SK-N-MC (cell line): ENCODE measurements around the gene NFIX.
A peak's percentile ranks its signal among the peaks of the same experiment; 100 is the strongest.

Experiments
- DNase-seq: peaks from one replicate; pipeline ENCODE4 v3.0.0-alpha.2; 2011; ENCODE audit warnings: low read depth, low spot score
- H3K27ac ChIP-seq: fragments of 200-600 bp; sonication (generic); 2 replicates; pipeline ENCODE4 v1.5.1; 2016; ENCODE audit warnings: mixed run types
- H3K36me3 ChIP-seq: fragments of 200-600 bp; sonication (generic); 2 replicates; pipeline ENCODE4 v1.6.1; 2017; ENCODE audit warnings: antibody characterized with exemption, low read length, mixed read lengths; ENCODE audit not compliant: insufficient read depth
- H3K4me3 ChIP-seq: fragments of 200-600 bp; sonication (generic); 2 replicates; pipeline ENCODE4 v1.5.1; 2016
- H3K9ac ChIP-seq: fragments of 200-600 bp; sonication (generic); 2 replicates; pipeline ENCODE4 v1.8.0; 2017; ENCODE audit warnings: mixed run types, mixed read lengths; ENCODE audit not compliant: insufficient read length
- H3K9me3 ChIP-seq: fragments of 200-600 bp; sonication (generic); 2 replicates; pipeline ENCODE4 v1.6.1; 2017; ENCODE audit warnings: low read depth, mild to moderate bottlenecking, antibody characterized with exemption, low read length, moderate library complexity, mixed read lengths
- EZH2 ChIP-seq: fragments of 200-600 bp; sonication (generic); IDR thresholded peaks from one replicate; pipeline ENCODE4 v1.6.1; 2017; ENCODE audit warnings: antibody characterized with exemption
- FOXP2 ChIP-seq: optimal IDR thresholded peaks from 2 replicates; pipeline ENCODE3; 2011; ENCODE audit warnings: mild to moderate bottlenecking, moderate library complexity; ENCODE audit not compliant: insufficient read depth; ENCODE audit errors: extremely low read length, control extremely low read depth
- POLR2AphosphoS5 ChIP-seq: IDR thresholded peaks from 2 replicates; pipeline ENCODE4 v1.6.1; 2012; ENCODE audit warnings: mild to moderate bottlenecking, low read depth, low read length, borderline replicate concordance

NFIX gene

DNA sequence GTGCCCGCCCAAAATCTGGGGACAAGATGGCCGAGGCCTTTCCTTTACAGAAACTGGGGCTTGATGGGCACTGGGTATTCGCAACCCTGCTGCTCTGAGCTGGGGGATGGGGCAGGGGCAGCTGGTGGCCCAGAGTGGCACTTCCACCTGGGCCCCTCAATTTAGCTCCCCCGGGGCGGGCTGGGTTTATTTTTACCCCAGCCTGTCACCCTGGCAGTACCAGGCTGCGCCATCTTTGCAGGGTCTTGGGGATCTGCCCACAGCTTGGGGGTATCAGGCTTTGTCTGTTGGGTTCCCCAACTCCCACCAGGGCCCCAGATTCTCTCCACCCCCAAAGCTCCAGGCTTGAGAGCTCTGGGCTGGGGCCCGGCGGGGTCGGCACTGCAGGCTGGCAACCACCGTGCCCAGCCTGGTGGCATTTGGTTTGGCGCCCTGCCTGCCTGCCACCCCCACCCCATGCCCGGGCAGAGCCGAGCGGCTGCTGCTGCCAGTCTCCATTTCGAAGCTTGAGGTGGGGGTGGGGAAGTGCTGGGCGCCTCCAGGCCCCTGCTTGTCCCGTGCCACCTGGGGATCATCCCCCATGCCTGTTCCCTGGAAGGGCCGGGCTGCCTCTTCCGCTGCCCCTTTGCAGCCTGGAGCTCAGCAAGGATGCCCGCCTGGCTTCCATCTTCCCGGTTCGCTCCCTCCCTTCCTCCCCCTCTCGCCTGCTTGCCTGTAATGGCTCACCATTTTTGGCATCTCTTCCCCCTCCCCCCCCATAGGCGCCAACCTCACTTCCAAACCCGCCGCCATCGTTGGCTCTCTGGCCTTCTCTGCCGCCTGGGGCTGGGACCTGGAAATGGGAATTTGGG lies 11.4 kb downstream of the NFIX start:
- Histone ChIP-seq H3K4me3 (no peak overlapping the region), H3K36me3 (no peaks in the 10 kb centered on the region), H3K27ac (no peak overlapping the region; the same call in 1 of the 2 replicates), H3K9me3 (no peaks in the 10 kb centered on the region), H3K9ac (no peak overlapping the region)
- DNase-seq, result no peak
- TF ChIP-seq FOXP2 (no peak), POLR2AphosphoS5 (no peak), EZH2 (no peak)

DNA sequence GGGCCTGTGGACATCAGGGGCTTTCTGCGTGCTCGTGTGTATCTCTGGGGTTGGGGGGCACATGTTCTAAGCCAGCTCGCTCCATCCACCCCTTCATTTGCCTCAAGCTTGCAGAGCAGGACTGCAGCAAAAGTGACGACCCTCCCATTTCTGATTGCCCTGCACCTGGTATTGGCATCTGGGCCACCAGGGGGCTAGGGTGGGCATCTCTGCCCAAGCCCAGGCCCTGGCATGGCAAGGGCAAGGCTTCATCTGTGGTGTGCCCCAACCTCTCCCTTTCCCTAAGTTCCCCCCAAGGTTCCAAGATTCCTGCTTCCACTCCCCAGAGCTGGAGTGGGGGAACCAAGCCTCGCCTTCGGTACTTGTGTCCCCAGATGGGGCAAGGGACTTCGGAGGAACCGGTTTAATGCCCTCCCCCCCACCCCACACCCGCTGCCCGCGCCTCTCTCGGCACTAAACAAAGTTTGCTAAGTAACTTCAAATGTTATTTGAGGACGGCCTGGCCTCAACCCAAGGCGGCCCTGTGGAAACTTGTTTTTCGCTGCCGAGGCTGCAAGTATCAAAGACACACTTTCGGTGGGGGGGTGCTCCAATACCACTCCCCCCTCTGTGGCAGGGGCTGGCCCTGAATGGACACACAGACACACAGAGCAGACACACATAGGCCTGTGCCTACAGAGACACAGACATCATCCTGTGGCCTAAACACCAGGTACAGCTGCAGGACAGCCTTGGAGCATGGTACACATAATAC lies 12.2 kb downstream of the NFIX start:
- no peak for DNase-seq
- TF ChIP-seq EZH2 (no peak), POLR2AphosphoS5 (no peak), FOXP2 (no peak)
- Histone ChIP-seq H3K36me3 (no peaks in the 10 kb centered on the region), H3K27ac (peak overlapping the region; percentile 42), H3K9me3 (no peaks in the 10 kb centered on the region), H3K4me3 (no peak overlapping the region), H3K9ac (no peak overlapping the region)

DNA sequence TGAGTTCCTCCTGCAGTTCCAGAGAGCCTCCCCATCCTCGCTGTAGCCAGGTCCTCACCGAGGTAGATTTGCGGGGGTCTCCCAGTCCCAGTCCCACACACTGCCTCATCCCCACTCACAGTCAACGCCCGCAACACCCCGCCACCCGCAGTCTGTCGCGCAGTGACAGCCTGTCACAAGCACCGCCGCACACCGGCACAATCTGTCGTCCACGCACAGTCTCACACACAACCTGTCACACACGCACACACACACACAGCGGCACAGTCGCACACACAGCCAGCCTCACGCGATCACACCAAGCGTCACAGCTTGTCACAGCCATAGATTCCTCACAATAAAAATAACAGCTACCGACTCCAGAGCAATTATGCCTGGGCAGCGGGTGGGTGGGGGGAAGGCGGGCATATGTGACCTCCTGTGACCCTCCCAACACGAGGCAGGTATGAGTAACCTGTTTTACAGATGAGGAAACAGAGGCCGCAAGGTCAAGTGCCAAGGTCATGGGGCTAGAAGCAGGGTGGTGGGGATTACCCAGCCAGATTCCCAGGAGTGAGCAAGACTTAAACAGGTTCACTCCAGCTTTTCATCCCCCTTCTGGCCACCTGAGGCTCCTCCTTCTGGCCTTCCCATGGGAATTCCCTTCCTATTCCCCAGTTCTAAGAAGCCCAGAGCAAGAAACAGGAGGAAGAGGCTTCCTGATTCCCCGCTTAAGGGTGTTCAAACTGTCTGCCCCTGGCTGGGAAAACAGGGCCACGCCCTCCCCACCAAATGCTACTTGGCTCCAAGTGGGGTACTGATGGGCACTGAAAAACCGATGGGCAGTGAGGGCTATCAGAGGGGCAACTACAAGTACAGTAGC lies 13.9 kb downstream of the NFIX start:
- Histone ChIP-seq H3K4me3 (no peak overlapping the region), H3K9me3 (no peaks in the 10 kb centered on the region), H3K9ac (no peak overlapping the region), H3K27ac (peak overlapping the region; percentile 56; the same call in 1 of the 2 replicates), H3K36me3 (no peaks in the 10 kb centered on the region)
- TF ChIP-seq FOXP2 (no peak), EZH2 (no peak), POLR2AphosphoS5 (no peak)
- DNase-seq, result no peak

DNA sequence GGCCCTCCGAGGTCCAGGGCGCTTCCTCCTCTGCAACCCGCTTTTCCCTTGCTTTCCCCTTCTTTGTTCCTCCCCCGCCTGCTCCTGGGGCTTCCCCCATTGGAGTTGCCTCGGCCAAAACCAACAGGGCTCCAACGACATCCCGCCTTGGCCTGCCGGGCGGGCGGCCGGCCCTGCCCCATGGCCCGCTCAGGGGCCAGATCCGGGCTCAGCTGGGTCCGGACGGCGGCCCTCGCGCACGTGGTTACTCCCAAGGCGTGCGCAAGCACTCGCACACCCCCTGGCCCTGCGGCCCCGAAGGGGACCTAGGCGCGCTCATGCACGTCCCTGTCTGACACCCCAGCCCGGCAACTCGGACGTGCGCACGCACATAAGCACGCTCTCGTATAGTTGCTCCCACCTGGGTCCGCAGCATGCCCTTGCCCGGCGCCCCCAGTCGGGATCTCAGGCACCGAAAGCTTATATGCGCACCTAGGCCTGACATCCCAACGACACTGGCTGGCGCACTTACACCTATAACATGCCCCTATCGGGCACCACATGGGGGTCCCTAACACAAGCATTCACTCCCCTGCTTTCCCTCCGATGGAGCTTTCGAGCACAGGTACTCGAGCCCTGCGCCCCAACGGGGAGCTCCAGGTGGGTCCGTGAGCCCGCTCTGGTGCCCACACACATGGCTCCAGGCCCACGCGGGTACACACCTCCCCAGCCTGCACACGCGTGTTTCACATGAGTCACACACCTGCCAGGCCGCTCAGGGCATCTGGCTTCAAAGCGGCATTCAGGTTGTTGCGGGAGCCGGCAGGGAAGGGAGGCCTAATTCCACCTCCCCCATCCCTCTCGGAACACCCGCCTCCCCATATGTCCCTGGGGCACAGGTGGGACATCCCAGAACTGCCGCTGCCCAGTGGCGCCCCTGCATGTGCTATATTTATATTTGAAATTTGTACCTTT lies 15.0 kb downstream of the NFIX start:
- H3K36me3 ChIP-seq, result no peaks in the 10 kb centered on the region
- H3K9me3 ChIP-seq, result no peaks in the 10 kb centered on the region
- TF ChIP-seq POLR2AphosphoS5, result no peak
- no peak overlapping the region for H3K9ac ChIP-seq
- no peak overlapping the region for H3K27ac ChIP-seq
- no peak for DNase-seq
- no peak overlapping the region for H3K4me3 ChIP-seq

DNA sequence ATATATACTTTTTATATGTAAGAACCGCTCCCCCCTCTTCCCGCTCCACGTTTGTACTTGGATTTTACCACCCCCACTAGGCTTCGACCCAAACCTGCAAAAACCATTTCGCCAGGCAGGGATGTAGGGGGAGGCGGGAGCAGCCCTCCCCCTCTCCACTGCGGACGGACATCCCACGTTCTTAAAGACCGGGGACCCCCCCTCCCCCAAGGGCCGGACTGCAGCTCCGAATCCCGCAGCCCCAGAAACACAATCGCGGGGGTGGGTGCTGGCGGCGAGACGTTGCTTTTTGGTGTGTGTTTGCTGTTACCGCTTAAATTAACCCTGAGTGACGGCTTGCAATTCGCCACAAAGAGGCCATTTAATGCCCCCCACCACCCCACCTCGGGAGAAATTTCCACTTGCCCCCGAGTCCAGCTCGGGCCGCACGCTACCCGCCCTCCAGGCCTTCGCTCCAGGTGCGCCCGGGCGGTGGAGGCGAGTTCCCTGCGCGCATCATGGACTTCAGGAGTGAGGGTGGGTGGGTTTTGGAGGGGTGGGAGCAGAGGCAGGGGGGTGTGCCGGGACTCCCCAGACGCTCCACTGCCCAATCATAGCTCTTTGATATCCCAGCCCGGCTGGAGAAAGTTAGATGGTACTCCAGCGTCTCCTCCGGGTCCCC lies 15.8 kb downstream of the NFIX start:
- Histone ChIP-seq H3K9me3 (no peaks in the 10 kb centered on the region), H3K9ac (no peak overlapping the region), H3K36me3 (no peaks in the 10 kb centered on the region), H3K4me3 (no peak overlapping the region), H3K27ac (no peak overlapping the region)
- DNase-seq, result no peak
- no peak for TF ChIP-seq EZH2
- no peak for TF ChIP-seq FOXP2
- TF ChIP-seq POLR2AphosphoS5, result no peak

DNA sequence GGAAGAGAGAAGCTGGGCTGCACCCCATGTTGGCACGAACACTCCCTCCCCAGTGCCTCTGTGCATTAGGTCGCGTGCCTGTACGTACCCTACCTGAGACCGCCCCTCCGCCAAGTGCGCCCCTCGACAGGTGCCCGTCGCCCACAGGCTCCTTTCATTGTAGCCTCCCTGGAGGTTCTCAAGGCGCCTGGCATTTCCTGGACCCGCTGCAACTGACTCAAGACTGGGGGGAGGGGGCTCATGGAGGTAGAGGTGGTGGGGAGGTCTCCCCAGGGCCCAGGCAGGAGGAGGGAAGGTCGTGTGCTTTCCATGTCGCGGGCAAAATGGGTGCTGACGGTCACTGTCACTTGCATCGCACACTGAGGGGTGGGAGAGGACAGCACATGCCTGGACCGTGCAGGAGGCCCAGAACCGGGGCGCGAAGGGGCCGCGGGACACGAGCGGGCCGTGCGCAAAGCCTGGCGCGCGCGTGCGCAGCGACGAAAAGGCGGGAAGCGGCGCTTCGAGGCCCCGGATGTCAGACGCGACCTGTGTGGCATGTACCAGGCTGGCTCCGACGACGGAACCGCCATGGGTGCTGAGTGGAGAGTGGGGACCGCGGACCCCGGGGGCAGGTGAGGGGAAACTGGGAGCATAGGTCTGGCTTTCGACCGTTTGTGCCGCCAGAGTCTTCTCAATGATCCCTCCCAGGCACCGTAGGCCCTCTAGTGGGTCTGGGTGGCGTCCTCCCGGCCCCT lies 16.5 kb downstream of the NFIX start:
- Histone ChIP-seq H3K9me3 (no peaks in the 10 kb centered on the region), H3K27ac (no peak overlapping the region), H3K9ac (no peak overlapping the region), H3K36me3 (no peaks in the 10 kb centered on the region), H3K4me3 (no peak overlapping the region)
- no peak for TF ChIP-seq POLR2AphosphoS5
- no peak for TF ChIP-seq EZH2
- DNase-seq, result no peak

DNA sequence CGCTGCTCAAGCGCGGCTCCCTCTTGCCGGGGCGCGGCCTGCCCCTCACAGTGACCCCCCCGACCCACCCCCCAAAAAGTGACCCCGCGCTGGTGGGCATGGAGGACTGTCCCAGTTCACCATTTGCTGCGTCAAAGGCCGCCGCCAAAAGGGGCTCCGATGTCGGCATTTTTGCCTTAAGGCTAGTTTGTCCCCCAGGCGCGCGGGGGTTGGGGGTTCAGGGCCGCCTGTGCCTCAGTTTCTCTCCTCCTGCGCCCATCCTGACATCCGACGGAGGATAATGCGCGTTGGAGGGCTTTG lies 17.1 kb downstream of the NFIX start:
- Histone ChIP-seq H3K4me3 (no peak overlapping the region), H3K27ac (peak overlapping the region; percentile 93; the same call in 1 of the 2 replicates), H3K36me3 (no peaks in the 10 kb centered on the region), H3K9me3 (no peaks in the 10 kb centered on the region), H3K9ac (no peak overlapping the region)
- TF ChIP-seq POLR2AphosphoS5 (no peak), FOXP2 (no peak), EZH2 (no peak)
- DNase-seq, result no peak
